Liver (tissue), 3 donors: ENCODE measurements around the gene MEGF11.

Experiments
- ATF3 ChIP-seq: IDR thresholded peaks from 2 replicates; pipeline ENCODE4 v1.6.1; 2016; ENCODE audit warnings: antibody characterized with exemption
- CTCF ChIP-seq: fragments of 150-350 bp; IDR thresholded peaks from 2 replicates; pipeline ENCODE4 v1.5.1; 2017; ENCODE audit warnings: improper control_type of control experiment, low read depth, low read length; ENCODE audit not compliant: missing input control
- GABPA ChIP-seq, 2 donors: IDR thresholded peaks in 1 of 2; conservative IDR thresholded peaks in 1 of 2; 2 replicates each; pipeline ENCODE4 v1.6.1; 2016; ENCODE audit warnings: antibody characterized with exemption in 2 of 2, mild to moderate bottlenecking in 1 of 2, moderate library complexity in 1 of 2
- JUND ChIP-seq, 2 donors: IDR thresholded peaks; 2 replicates each; pipeline ENCODE4 v1.6.1; 2016; ENCODE audit warnings: antibody characterized with exemption in 2 of 2
- RAD21 ChIP-seq, 2 donors: IDR thresholded peaks; 2 replicates each; pipeline ENCODE4 v1.6.1; 2016; ENCODE audit warnings: antibody characterized with exemption in 2 of 2, mild to moderate bottlenecking in 2 of 2
- SP1 ChIP-seq: IDR thresholded peaks from 2 replicates; pipeline ENCODE4 v1.6.1; 2018; ENCODE audit warnings: antibody characterized with exemption, mild to moderate bottlenecking
- TAF1 ChIP-seq: conservative IDR thresholded peaks from 2 replicates; pipeline ENCODE4 v1.6.1; 2016; ENCODE audit warnings: antibody characterized with exemption, mild to moderate bottlenecking
- YY1 ChIP-seq: IDR thresholded peaks from 2 replicates; pipeline ENCODE4 v1.6.1; 2016; ENCODE audit warnings: antibody characterized with exemption, mild to moderate bottlenecking
- donor health status: healthy.
- donor health status: healthy.

- TF ChIP-seq CTCF (no peak), JUND (IDR thresholded peaks at IDR 0.05) (no peak), TAF1 (no peak), ATF3 (no peak), RAD21 (IDR thresholded peaks at IDR 0.05) (no peak), SP1 (no peak), YY1 (no peak), GABPA (IDR thresholded peaks at IDR 0.05 in 1 of 2, conservative IDR thresholded peaks at IDR 0.05 in 1 of 2) (no peak)
Measured at GRCh38 chr15:65985387-65985786, 268.2 kb downstream of the MEGF11 start.
